OCI-LY3 (cell line): ENCODE measurements around the gene PCBD2.

Experiments used
- H2AFZ ChIP-seq: fragments of 200-600, 300-600 bp; shearing (Covaris generic); 2 replicates; pipeline ENCODE4 v1.6.0; 2014; ENCODE audit warnings: antibody characterized with exemption, low read depth, low read length
- H3K27ac ChIP-seq: fragments of 200-600, 300-600 bp; sonication (generic); 2 replicates; pipeline ENCODE4 v1.5.1; 2014; ENCODE audit warnings: mild to moderate bottlenecking, low read length, moderate library complexity, mixed read lengths
- H3K27me3 ChIP-seq: fragments of 200-600, 300-600 bp; sonication (generic); 2 replicates; pipeline ENCODE4 v1.6.1; 2014; ENCODE audit warnings: low read depth, low read length, mixed read lengths
- H3K36me3 ChIP-seq: fragments of 200-600, 300-600 bp; sonication (generic); replicated peaks from 2 replicates; pipeline ENCODE3; 2014; ENCODE audit warnings: low read depth, low read length, mixed read lengths
- H3K4me1 ChIP-seq: fragments of 300-600, 200-600 bp; sonication (generic); 2 replicates; pipeline ENCODE4 v1.6.1; 2014; ENCODE audit warnings: low read length, mixed read lengths
- H3K4me2 ChIP-seq: fragments of 200-600, 300-600 bp; sonication (generic); 2 replicates; pipeline ENCODE4 v1.6.1; 2014; ENCODE audit warnings: low read length, mixed read lengths
- H3K4me3 ChIP-seq: fragments of 300-600, 200-600 bp; sonication (generic); 2 replicates; pipeline ENCODE4 v1.5.1; 2014; ENCODE audit warnings: antibody characterized with exemption, mild to moderate bottlenecking, low read length, moderate library complexity
- H3K79me2 ChIP-seq: fragments of 300-600, 200-600 bp; shearing (Covaris generic); 2 replicates; pipeline ENCODE4 v1.6.1; 2014; ENCODE audit warnings: mild to moderate bottlenecking, low read length, mixed read lengths
- H3K9ac ChIP-seq: fragments of 300-600, 200-600 bp; shearing (Covaris generic); 2 replicates; pipeline ENCODE4 v1.6.0; 2014; ENCODE audit warnings: mild to moderate bottlenecking, low read length, moderate library complexity
- H3K9me3 ChIP-seq: fragments of 200-600, 300-600 bp; shearing (Covaris generic); 2 replicates; pipeline ENCODE4 v1.6.1; 2014; ENCODE audit warnings: low read length, mixed read lengths; ENCODE audit not compliant: insufficient read depth
- H4K20me1 ChIP-seq: fragments of 200-600, 300-600 bp; sonication (generic); 2 replicates; pipeline ENCODE4 v1.6.1; 2016; ENCODE audit warnings: low read length, mixed read lengths; ENCODE audit not compliant: insufficient read depth
- EZH2phosphoT487 ChIP-seq: fragments of 200-600 bp; shearing (Covaris generic); IDR thresholded peaks from 2 replicates; pipeline ENCODE4 v1.6.1; 2018; ENCODE audit warnings: antibody characterized with exemption, mixed run types, low read depth
- TF ChIP-seq, protein P1 (sequence below): fragments of 200-600, 300-600 bp; sonication (generic); IDR thresholded peaks from 2 replicates; pipeline ENCODE4 v1.5.1; 2014; ENCODE audit warnings: antibody characterized with exemption, low read length, low read depth

PCBD2 gene

DNA sequence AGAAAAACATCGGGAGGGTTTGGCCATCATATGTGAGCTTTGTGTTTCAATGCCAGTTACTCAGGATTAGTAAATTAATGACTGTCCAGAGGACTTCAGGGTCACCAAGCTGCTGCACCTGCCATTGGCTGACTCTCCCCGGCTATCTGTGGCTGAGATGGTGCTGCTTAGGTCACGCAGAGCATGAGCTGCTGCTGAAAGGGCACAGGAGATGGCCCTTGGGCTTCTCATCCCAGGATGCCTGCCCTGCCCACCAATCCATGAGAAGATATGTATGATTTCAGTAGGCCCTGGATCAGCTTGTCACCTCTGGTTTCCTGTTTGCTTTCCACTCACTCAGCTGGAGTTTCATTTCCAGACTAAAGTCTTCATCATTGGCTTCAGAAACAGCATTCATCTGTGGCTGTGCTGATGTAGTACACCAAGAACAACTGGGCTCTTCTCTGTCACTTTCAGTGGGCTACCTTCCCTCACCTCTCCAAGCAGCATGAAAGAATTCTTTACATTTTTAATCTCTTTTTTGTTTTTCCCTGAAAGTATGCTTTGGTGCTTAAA lies 60.4 kb downstream of the PCBD2 start:
- TF ChIP-seq, protein P1, sequence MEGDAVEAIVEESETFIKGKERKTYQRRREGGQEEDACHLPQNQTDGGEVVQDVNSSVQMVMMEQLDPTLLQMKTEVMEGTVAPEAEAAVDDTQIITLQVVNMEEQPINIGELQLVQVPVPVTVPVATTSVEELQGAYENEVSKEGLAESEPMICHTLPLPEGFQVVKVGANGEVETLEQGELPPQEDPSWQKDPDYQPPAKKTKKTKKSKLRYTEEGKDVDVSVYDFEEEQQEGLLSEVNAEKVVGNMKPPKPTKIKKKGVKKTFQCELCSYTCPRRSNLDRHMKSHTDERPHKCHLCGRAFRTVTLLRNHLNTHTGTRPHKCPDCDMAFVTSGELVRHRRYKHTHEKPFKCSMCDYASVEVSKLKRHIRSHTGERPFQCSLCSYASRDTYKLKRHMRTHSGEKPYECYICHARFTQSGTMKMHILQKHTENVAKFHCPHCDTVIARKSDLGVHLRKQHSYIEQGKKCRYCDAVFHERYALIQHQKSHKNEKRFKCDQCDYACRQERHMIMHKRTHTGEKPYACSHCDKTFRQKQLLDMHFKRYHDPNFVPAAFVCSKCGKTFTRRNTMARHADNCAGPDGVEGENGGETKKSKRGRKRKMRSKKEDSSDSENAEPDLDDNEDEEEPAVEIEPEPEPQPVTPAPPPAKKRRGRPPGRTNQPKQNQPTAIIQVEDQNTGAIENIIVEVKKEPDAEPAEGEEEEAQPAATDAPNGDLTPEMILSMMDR = no peak
- TF ChIP-seq EZH2phosphoT487 = no peak
- Histone ChIP-seq H3K4me1 (no peaks in the 10 kb centered on the region), H3K27me3 (no peaks in the 10 kb centered on the region), H3K4me3 (no peak overlapping the region), H4K20me1 (no peaks in the 10 kb centered on the region), H3K79me2 (no peaks in the 10 kb centered on the region), H3K4me2 (no peak overlapping the region), H3K9ac (no peak overlapping the region), H2AFZ (no peak overlapping the region), H3K36me3 (peaks cover 4% of the 10 kb centered on the region), H3K27ac (no peak overlapping the region), H3K9me3 (no peaks in the 10 kb centered on the region)

- no peak within 1 kb of the TSS for H3K9ac ChIP-seq
- H3K4me2 ChIP-seq = no peak within 1 kb of the TSS
- H3K27ac ChIP-seq = no peak within 1 kb of the TSS
- no peak within 1 kb of the TSS for H2AFZ ChIP-seq
- no peaks in the 10 kb centered on the region for H3K27me3 ChIP-seq
- no peaks in the 10 kb centered on the region for H3K79me2 ChIP-seq
- no peak for TF ChIP-seq EZH2phosphoT487
- TF ChIP-seq, protein P1 = no peak
- H3K36me3 ChIP-seq = peaks cover 4% of the 10 kb centered on the region
- H4K20me1 ChIP-seq = no peaks in the 10 kb centered on the region
- H3K4me1 ChIP-seq = no peaks in the 10 kb centered on the region
- H3K4me3 ChIP-seq = no peak within 1 kb of the TSS
- H3K9me3 ChIP-seq = no peaks in the 10 kb centered on the region
Observed at GRCh38 chr5:134967607-134968006, 62.7 kb downstream of the PCBD2 start, which contains the start of gene CATSPER3. TSS of gene CATSPER3 (plus strand) at chr5:134967907. CDS start at chr5:134967992, 85 bp downstream.

DNA sequence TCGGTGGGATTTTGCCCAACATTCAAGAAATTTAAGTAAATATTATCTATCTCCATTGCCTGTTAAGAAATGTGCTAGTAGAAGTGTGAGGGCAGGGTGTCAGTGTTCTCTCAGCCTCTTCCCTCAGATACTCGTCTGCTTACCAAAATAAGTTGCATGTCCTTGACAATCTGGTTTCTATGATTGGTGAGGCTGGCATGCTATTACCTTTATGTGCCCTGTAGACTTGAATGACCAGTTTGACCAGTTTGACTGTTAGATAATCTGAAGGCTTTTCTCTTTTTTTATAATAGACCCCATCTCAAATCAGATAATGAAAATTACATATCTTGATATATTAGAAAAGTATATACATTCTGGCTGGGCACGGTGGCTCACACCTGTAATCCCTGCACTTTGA lies 63.1 kb downstream of the PCBD2 start:
- H4K20me1 ChIP-seq = no peaks in the 10 kb centered on the region
- H3K79me2 ChIP-seq = no peaks in the 10 kb centered on the region
- H3K27me3 ChIP-seq = no peaks in the 10 kb centered on the region
- no peak overlapping the region for H3K9ac ChIP-seq
- TF ChIP-seq EZH2phosphoT487 = no peak
- TF ChIP-seq, protein P1 = no peak
- no peak overlapping the region for H2AFZ ChIP-seq
- H3K4me3 ChIP-seq = no peak overlapping the region
- no peak overlapping the region for H3K27ac ChIP-seq
- no peaks in the 10 kb centered on the region for H3K9me3 ChIP-seq
- H3K36me3 ChIP-seq = peaks cover 4% of the 10 kb centered on the region
- H3K4me1 ChIP-seq = no peaks in the 10 kb centered on the region
- H3K4me2 ChIP-seq = no peak overlapping the region

GRCh38 chr5:134969166-134969565 lies 64.2 kb downstream of the PCBD2 start:
- no peak overlapping the region for H3K4me2 ChIP-seq

More at GRCh38 chr5:134969166-134969565, 64.2 kb downstream of the PCBD2 start:
- Histone ChIP-seq H2AFZ (no peak overlapping the region), H3K27me3 (no peaks in the 10 kb centered on the region), H3K9me3 (no peaks in the 10 kb centered on the region), H3K27ac (no peak overlapping the region), H3K4me1 (no peaks in the 10 kb centered on the region), H4K20me1 (no peaks in the 10 kb centered on the region), H3K9ac (no peak overlapping the region), H3K79me2 (no peaks in the 10 kb centered on the region), H3K36me3 (peaks cover 4% of the 10 kb centered on the region), H3K4me3 (no peak overlapping the region)
- TF ChIP-seq EZH2phosphoT487 = no peak
- TF ChIP-seq, protein P1 = no peak
